ENCODE results near the gene ATP5PD.

DNA sequence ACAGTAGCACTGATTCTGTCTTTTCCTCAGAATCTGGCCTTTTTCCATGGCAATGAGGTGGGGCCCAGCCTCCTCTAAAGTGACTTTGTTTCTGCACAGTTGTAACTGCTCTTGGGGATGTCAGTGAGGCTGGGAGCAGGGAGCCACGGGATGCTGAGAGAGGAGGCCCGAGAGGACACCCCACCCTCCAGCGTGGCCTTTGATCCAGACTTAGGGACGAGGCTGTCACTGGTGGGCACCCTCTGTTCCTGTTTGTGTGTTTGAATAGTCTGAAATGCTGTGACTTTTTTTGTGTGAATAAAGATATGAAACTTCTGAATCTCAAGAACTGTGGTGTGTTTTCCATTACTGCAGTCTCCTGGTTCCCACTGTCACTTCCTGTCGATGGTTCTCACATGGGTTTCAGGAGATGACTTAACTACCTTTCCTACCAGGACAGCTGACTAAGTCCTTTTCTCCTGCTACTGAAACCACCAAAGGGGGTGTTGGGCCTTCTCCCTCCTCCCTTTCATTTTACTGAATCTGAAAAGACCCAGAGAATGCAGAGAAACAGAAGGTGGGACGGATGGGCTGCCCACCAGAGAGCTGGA lies 18.9 kb upstream of the ATP5PD start:
- TF ChIP-seq, protein P1, sequence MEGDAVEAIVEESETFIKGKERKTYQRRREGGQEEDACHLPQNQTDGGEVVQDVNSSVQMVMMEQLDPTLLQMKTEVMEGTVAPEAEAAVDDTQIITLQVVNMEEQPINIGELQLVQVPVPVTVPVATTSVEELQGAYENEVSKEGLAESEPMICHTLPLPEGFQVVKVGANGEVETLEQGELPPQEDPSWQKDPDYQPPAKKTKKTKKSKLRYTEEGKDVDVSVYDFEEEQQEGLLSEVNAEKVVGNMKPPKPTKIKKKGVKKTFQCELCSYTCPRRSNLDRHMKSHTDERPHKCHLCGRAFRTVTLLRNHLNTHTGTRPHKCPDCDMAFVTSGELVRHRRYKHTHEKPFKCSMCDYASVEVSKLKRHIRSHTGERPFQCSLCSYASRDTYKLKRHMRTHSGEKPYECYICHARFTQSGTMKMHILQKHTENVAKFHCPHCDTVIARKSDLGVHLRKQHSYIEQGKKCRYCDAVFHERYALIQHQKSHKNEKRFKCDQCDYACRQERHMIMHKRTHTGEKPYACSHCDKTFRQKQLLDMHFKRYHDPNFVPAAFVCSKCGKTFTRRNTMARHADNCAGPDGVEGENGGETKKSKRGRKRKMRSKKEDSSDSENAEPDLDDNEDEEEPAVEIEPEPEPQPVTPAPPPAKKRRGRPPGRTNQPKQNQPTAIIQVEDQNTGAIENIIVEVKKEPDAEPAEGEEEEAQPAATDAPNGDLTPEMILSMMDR (IDR thresholded peaks at IDR 0.05) = no peak
- no peak for TF ChIP-seq POLR2AphosphoS5 (IDR thresholded peaks at IDR 0.05)
- no peak for TF ChIP-seq EP300 (IDR thresholded peaks at IDR 0.05)
- TF ChIP-seq POLR2A (IDR thresholded peaks at IDR 0.05) = no peak
